GM23338 (cell line): Measurements from ENCODE around the gene HGD. TPM values are rescaled to one million over a fixed set of nuclear protein-coding genes. Genes with fewer than 3 reads are reported as not detected.

Source experiments
- ATAC-seq: fragments of 200-7000 bp; cut with Tn5 transposase; 3 replicates; pipeline ENCODE4 v1.9.1; 2020
- DNase-seq: peaks from one replicate; pipeline ENCODE4 v3.0.0-alpha.2; 2015; ENCODE audit warnings: low spot score
- H2AFZ ChIP-seq: fragments of 200-600 bp; sonication (generic); 2 replicates; pipeline ENCODE4 v1.8.0; 2016; ENCODE audit warnings: antibody characterized with exemption, mild to moderate bottlenecking, moderate library complexity
- H3F3A ChIP-seq: fragments of 200-600 bp; sonication (generic); replicated peaks from 2 replicates; pipeline ENCODE4 v1.8.0; 2017; ENCODE audit warnings: antibody characterized with exemption, mixed run types, low read depth
- H3K27ac ChIP-seq: fragments of 200-600 bp; sonication (generic); 2 replicates; pipeline ENCODE4 v1.6.1; 2016; ENCODE audit warnings: low read depth
- H3K27me3 ChIP-seq: fragments of 200-600 bp; sonication (generic); 2 replicates; pipeline ENCODE4 v1.8.0; 2016; ENCODE audit warnings: mild to moderate bottlenecking, mixed run types, moderate library complexity; ENCODE audit not compliant: insufficient read depth
- H3K36me3 ChIP-seq: fragments of 200-600 bp; sonication (generic); 2 replicates; pipeline ENCODE4 v1.8.0; 2016; ENCODE audit warnings: mild to moderate bottlenecking; ENCODE audit not compliant: insufficient read depth
- H3K4me1 ChIP-seq: fragments of 200-600 bp; sonication (generic); 2 replicates; pipeline ENCODE4 v1.8.0; 2016; ENCODE audit warnings: mild to moderate bottlenecking, moderate library complexity; ENCODE audit not compliant: insufficient read depth
- H3K4me2 ChIP-seq: fragments of 200-600 bp; sonication (generic); 2 replicates; pipeline ENCODE4 v1.7.1; 2017; ENCODE audit warnings: mixed run types
- H3K4me3 ChIP-seq: fragments of 200-600 bp; sonication (generic); 2 replicates; pipeline ENCODE4 v1.6.1; 2016; ENCODE audit warnings: mixed run types
- H3K79me2 ChIP-seq: fragments of 200-600 bp; sonication (generic); replicated peaks from 2 replicates; pipeline ENCODE4 v1.8.0; 2017; ENCODE audit warnings: mild to moderate bottlenecking; ENCODE audit not compliant: insufficient read depth
- H3K9me2 ChIP-seq: fragments of 200-600 bp; sonication (generic); 2 replicates; pipeline ENCODE4 v1.8.0; 2017; ENCODE audit not compliant: insufficient read depth
- H4K20me1 ChIP-seq: fragments of 200-600 bp; sonication (generic); replicated peaks from 2 replicates; pipeline ENCODE4 v1.8.0; 2017; ENCODE audit warnings: mild to moderate bottlenecking; ENCODE audit not compliant: insufficient read depth
- H3K27ac Mint-ChIP-seq: 2 replicates; pipeline ENCODE4 v1.8.0; 2020; ENCODE audit warnings: inconsistent platforms, mild to moderate bottlenecking, moderate library complexity, mixed read lengths
- H3K27me3 Mint-ChIP-seq: 3 replicates; pipeline ENCODE4 v1.8.0; 2022; ENCODE audit warnings: low read depth, mild to moderate bottlenecking, moderate library complexity, mixed read lengths, inconsistent platforms; ENCODE audit not compliant: insufficient read depth, poor library complexity
- H3K36me3 Mint-ChIP-seq: 3 replicates; pipeline ENCODE4 v1.8.0; 2021; ENCODE audit warnings: low read depth, mild to moderate bottlenecking, inconsistent platforms, moderate library complexity, mixed read lengths
- H3K4me1 Mint-ChIP-seq: 3 replicates; pipeline ENCODE4 v1.8.0; 2020; ENCODE audit warnings: mild to moderate bottlenecking, inconsistent platforms, mixed read lengths
- H3K4me3 Mint-ChIP-seq: 3 replicates; pipeline ENCODE4 v1.8.0; 2021; ENCODE audit warnings: moderate library complexity, mild to moderate bottlenecking, inconsistent platforms, mixed read lengths
- H3K9me3 Mint-ChIP-seq: 3 replicates; pipeline ENCODE4 v1.8.0; 2020; ENCODE audit warnings: moderate library complexity, mild to moderate bottlenecking, inconsistent platforms, mixed read lengths
- CREB1 ChIP-seq: fragments of 250-450 bp; sonication (Bioruptor Pico); IDR thresholded peaks from 2 replicates; pipeline ENCODE4 v1.5.0; 2020; ENCODE audit warnings: low read depth, mild to moderate bottlenecking, moderate library complexity
- EZH2 ChIP-seq: fragments of 200-600 bp; sonication (generic); IDR thresholded peaks from one replicate; pipeline ENCODE4 v1.8.0; 2017; ENCODE audit warnings: antibody characterized with exemption, mild to moderate bottlenecking, low read depth; ENCODE audit not compliant: unreplicated experiment
- EZH2phosphoT487 ChIP-seq: fragments of 200-600 bp; sonication (generic); IDR thresholded peaks from one replicate; pipeline ENCODE4 v1.8.1; 2018; ENCODE audit warnings: antibody characterized with exemption; ENCODE audit not compliant: unreplicated experiment
- JUNB ChIP-seq: IDR thresholded peaks from one replicate; pipeline ENCODE4 v1.6.1; 2016; ENCODE audit warnings: antibody characterized with exemption; ENCODE audit not compliant: unreplicated experiment
- NANOG ChIP-seq: IDR thresholded peaks from 2 replicates; pipeline ENCODE4 v1.6.1; 2016; ENCODE audit warnings: antibody characterized with exemption, borderline replicate concordance
- STAT1 ChIP-seq: IDR thresholded peaks from one replicate; pipeline ENCODE4 v1.6.1; 2016; ENCODE audit warnings: antibody characterized with exemption; ENCODE audit not compliant: unreplicated experiment
- ZNF114 ChIP-seq: fragments of 250-450 bp; sonication (Bioruptor Pico); IDR thresholded peaks from 2 replicates; pipeline ENCODE4 v1.5.0; 2020; ENCODE audit warnings: mild to moderate bottlenecking, moderate library complexity
- ZNF331 ChIP-seq: fragments of 250-450 bp; sonication (Bioruptor Pico); IDR thresholded peaks from 2 replicates; pipeline ENCODE4 v1.5.0; 2020; ENCODE audit warnings: low read depth, mild to moderate bottlenecking, moderate library complexity
- polyA plus RNA-seq: library from polyadenylated mRNA; unstranded; fragments of >200 nt; fragmentation: Nextera tagmentation; extraction: Ambion mirVana; gene quantifications from 2 replicates; pipeline ENCODE4 v1.2.1, GENCODE V29; 2016
- total RNA-seq: library from RNA; depleted of rRNA; stranded (reverse); fragments of >200 nt; shearing (Covaris generic); gene quantifications from 2 replicates; pipeline ENCODE4 v1.2.3, GENCODE V29; 2014
- TF ChIP-seq, protein P1 (sequence below), 2 experiments: fragments of 200-600 bp in 1 of 2; sonication (generic) in 1 of 2; conservative IDR thresholded peaks; 2 replicates each; pipeline versions ENCODE4 v1.5.1 to v1.6.1; 2016 to 2017; ENCODE audit warnings: antibody characterized with exemption in 2 of 2, low read depth in 2 of 2, mild to moderate bottlenecking in 2 of 2, moderate library complexity in 1 of 2
- TF ChIP-seq, protein P2 (sequence below): IDR thresholded peaks from 2 replicates; pipeline ENCODE4 v1.6.1; 2016; ENCODE audit warnings: antibody characterized with exemption
- TF ChIP-seq, protein P3 (sequence below): fragments of 250-450 bp; sonication (Bioruptor Pico); IDR thresholded peaks from 2 replicates; pipeline ENCODE4 v1.5.0; 2020; ENCODE audit warnings: mild to moderate bottlenecking, moderate library complexity

The HGD gene
- total and polyA plus RNA-seq, 2 experiments from 2014 or later: not detected

- TF ChIP-seq, protein P1, sequence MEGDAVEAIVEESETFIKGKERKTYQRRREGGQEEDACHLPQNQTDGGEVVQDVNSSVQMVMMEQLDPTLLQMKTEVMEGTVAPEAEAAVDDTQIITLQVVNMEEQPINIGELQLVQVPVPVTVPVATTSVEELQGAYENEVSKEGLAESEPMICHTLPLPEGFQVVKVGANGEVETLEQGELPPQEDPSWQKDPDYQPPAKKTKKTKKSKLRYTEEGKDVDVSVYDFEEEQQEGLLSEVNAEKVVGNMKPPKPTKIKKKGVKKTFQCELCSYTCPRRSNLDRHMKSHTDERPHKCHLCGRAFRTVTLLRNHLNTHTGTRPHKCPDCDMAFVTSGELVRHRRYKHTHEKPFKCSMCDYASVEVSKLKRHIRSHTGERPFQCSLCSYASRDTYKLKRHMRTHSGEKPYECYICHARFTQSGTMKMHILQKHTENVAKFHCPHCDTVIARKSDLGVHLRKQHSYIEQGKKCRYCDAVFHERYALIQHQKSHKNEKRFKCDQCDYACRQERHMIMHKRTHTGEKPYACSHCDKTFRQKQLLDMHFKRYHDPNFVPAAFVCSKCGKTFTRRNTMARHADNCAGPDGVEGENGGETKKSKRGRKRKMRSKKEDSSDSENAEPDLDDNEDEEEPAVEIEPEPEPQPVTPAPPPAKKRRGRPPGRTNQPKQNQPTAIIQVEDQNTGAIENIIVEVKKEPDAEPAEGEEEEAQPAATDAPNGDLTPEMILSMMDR (conservative IDR thresholded peaks at IDR 0.05; ENCODE audit: low read depth in 2 of 2): no peak
- TF ChIP-seq JUNB: no peak
- TF ChIP-seq ZNF331 (CRISPR knock-in tag): no peak
- TF ChIP-seq ZNF114 (CRISPR knock-in tag): no peak
- TF ChIP-seq, protein P2, sequence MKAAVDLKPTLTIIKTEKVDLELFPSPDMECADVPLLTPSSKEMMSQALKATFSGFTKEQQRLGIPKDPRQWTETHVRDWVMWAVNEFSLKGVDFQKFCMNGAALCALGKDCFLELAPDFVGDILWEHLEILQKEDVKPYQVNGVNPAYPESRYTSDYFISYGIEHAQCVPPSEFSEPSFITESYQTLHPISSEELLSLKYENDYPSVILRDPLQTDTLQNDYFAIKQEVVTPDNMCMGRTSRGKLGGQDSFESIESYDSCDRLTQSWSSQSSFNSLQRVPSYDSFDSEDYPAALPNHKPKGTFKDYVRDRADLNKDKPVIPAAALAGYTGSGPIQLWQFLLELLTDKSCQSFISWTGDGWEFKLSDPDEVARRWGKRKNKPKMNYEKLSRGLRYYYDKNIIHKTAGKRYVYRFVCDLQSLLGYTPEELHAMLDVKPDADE: no peak
- TF ChIP-seq NANOG: no peak
These were observed 33.7 kb downstream of the HGD start (continued) for GRCh38 chr3:120648290-120648689.

GRCh38 chr3:120646771-120647432, 35.1 kb downstream of the HGD start:
- Histone ChIP-seq H3F3A (no peaks in the 10 kb centered on the region), H3K36me3 (no peaks in the 10 kb centered on the region), H3K4me1 (no peaks in the 10 kb centered on the region), H3K27me3 (no peaks in the 10 kb centered on the region), H4K20me1 (no peaks in the 10 kb centered on the region), H3K9me2 (peaks cover 4% of the 10 kb centered on the region), H2AFZ (peak overlapping the region; percentile 66), H3K4me2 (no peak overlapping the region), H3K27ac (no peak overlapping the region), H3K79me2 (no peaks in the 10 kb centered on the region), H3K4me3 (no peak overlapping the region)
- no peaks in the 10 kb centered on the region for H3K36me3 Mint-ChIP-seq
- DNase-seq (no peak), ATAC-seq (no peak)
- no peak overlapping the region for H3K27ac Mint-ChIP-seq
- peaks cover 9% of the 10 kb centered on the region; the same call in 2 of the 3 replicates for H3K4me1 Mint-ChIP-seq
- no peaks in the 10 kb centered on the region; the same call in 2 of the 3 replicates for H3K9me3 Mint-ChIP-seq
- H3K4me3 Mint-ChIP-seq: no peak overlapping the region
- peaks cover 7% of the 10 kb centered on the region for H3K27me3 Mint-ChIP-seq
- no peak for TF ChIP-seq STAT1
- TF ChIP-seq, protein P1 (conservative IDR thresholded peaks at IDR 0.05; ENCODE audit: low read depth in 2 of 2): no peak
- TF ChIP-seq EZH2: no peak
- no peak for TF ChIP-seq JUNB
- TF ChIP-seq, protein P3, sequence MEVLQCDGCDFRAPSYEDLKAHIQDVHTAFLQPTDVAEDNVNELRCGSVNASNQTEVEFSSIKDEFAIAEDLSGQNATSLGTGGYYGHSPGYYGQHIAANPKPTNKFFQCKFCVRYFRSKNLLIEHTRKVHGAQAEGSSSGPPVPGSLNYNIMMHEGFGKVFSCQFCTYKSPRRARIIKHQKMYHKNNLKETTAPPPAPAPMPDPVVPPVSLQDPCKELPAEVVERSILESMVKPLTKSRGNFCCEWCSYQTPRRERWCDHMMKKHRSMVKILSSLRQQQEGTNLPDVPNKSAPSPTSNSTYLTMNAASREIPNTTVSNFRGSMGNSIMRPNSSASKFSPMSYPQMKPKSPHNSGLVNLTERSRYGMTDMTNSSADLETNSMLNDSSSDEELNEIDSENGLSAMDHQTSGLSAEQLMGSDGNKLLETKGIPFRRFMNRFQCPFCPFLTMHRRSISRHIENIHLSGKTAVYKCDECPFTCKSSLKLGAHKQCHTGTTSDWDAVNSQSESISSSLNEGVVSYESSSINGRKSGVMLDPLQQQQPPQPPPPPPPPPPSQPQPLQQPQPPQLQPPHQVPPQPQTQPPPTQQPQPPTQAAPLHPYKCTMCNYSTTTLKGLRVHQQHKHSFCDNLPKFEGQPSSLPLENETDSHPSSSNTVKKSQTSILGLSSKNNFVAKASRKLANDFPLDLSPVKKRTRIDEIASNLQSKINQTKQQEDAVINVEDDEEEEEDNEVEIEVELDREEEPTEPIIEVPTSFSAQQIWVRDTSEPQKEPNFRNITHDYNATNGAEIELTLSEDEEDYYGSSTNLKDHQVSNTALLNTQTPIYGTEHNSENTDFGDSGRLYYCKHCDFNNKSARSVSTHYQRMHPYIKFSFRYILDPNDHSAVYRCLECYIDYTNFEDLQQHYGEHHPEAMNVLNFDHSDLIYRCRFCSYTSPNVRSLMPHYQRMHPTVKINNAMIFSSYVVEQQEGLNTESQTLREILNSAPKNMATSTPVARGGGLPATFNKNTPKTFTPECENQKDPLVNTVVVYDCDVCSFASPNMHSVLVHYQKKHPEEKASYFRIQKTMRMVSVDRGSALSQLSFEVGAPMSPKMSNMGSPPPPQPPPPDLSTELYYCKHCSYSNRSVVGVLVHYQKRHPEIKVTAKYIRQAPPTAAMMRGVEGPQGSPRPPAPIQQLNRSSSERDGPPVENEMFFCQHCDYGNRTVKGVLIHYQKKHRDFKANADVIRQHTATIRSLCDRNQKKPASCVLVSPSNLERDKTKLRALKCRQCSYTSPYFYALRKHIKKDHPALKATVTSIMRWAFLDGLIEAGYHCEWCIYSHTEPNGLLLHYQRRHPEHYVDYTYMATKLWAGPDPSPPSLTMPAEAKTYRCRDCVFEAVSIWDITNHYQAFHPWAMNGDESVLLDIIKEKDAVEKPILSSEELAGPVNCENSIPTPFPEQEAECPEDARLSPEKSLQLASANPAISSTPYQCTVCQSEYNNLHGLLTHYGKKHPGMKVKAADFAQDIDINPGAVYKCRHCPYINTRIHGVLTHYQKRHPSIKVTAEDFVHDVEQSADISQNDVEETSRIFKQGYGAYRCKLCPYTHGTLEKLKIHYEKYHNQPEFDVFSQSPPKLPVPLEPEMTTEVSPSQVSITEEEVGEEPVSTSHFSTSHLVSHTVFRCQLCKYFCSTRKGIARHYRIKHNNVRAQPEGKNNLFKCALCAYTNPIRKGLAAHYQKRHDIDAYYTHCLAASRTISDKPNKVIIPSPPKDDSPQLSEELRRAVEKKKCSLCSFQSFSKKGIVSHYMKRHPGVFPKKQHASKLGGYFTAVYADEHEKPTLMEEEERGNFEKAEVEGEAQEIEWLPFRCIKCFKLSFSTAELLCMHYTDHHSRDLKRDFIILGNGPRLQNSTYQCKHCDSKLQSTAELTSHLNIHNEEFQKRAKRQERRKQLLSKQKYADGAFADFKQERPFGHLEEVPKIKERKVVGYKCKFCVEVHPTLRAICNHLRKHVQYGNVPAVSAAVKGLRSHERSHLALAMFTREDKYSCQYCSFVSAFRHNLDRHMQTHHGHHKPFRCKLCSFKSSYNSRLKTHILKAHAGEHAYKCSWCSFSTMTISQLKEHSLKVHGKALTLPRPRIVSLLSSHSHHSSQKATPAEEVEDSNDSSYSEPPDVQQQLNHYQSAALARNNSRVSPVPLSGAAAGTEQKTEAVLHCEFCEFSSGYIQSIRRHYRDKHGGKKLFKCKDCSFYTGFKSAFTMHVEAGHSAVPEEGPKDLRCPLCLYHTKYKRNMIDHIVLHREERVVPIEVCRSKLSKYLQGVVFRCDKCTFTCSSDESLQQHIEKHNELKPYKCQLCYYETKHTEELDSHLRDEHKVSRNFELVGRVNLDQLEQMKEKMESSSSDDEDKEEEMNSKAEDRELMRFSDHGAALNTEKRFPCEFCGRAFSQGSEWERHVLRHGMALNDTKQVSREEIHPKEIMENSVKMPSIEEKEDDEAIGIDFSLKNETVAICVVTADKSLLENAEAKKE (CRISPR knock-in tag): no peak
- no peak for TF ChIP-seq ZNF331 (CRISPR knock-in tag)
- TF ChIP-seq CREB1 (CRISPR knock-in tag): no peak
- no peak for TF ChIP-seq NANOG
- TF ChIP-seq, protein P2: no peak
- TF ChIP-seq EZH2phosphoT487: no peak
- TF ChIP-seq ZNF114 (CRISPR knock-in tag): no peak
